NOMO-1 treated with dmso at 0.1 percent for 144 hours (cell line): ENCODE measurements around the gene ADRA1B.

Experiments
- DNase-seq: peaks from one replicate; lab custom pipeline; 2025; ENCODE audit not compliant: unreplicated experiment; lab: John Stamatoyannopoulos, UW

The ADRA1B gene

DNA sequence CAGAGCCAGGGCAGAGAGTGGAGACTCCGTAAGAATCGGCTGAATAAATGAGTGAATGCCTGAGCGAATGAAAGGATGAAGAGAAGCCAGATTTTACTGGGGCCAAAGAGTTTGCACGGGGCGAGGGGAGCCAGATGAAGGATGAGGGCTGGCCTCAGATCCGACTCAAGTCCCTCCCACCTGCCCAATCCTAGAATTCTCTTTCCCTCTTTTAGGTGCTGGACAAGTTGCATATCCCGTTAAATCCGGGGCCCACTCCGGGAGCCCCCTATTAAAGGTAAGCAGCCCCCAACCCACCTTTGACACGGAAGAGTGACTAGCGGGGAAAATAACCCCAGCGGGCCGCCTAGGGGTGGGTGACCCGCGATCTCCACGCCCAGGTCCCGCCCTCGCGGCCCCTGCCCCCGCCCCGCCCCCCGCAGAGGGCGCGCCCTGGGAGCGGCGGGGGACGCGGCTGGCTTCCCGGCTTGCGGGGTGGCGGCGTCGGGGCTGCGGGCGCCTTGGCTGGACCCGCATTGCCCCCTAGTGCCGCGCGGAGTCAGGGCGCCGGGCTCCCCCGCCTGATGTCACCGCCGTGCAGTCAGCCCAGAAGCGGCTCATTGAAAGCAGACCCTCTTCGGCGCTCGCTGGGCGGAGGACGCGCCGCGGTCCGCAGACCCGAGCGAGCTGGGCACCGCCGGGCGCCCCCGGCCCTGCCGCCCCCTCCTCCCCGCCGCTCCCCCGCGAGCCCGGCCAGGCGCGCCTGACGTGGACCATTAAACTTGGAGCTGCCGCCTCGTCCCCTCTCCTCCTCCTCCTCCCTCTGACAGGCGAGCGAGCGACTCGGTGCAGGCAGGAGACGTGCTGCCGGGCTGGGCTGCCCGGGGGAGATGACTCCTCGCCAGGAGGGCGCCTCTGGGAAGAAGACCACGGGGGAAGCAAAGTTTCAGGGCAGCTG lies at the start of gene ADRA1B:
ADRA1B (plus strand) TSS at position 579 of the 937 bp plus-strand sequence. CDS start 424 bp downstream, outside the sequence.
- DNase-seq: peak; percentile 51

DNA sequence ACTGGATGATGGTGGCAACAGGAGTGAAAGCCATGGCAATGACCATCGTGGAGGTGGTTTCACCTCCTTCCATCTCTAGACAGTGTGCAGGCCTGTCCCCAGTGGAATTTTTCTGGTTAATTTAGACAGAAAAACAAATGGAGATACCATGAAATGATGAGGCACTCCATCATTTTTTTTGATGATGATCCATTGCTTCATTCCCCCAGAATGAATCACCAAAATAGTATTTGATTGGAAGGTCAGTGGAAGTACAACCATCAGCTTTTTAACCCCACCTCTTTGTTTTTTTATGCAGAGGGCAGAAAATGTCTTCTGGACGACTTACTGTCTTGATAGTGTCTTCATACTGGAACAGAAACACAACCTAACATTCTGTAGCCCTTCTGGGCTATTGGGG lies 42.6 kb upstream of the ADRA1B start:
- DNase-seq: no peak

DNA sequence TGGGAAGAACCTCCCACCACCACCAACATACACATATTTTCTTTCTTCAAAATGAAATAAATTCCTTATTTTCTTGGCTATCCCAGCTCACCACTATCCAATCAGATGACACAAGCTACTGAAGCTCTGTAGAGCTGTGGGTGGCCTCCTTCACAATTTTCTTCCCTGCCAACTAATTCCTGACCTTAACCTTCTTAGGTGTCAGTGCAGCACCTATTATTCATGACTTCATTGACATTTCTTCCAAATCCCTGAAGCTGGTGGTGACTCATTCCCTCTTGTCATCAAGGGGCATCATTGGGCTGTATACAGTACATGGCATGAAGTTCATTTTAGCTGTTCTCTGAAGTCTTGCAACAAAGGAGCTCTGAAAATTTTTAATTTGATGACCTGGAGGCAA lies 42.0 kb upstream of the ADRA1B start:
- no peak for DNase-seq

DNA sequence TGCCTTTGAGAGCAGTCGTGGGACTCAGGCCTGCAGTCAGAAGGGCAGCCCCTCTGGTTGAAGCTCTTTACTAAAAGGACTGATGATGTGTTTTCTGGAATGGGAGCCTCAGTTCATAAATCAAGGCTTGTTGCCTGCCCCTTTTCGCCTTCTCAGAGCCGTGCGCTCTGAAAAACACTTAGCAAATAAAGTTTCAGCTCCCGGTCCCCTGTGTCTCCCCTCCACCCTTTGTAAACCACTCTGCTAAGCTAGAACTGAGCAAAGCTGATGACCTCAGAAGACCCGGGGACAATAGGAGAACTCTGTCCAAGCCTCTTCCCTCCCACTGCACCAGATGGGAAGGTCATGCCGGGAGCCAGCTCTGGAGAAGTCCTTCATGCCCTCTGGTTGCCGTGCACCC lies 39.3 kb upstream of the ADRA1B start:
- DNase-seq: no peak

DNA sequence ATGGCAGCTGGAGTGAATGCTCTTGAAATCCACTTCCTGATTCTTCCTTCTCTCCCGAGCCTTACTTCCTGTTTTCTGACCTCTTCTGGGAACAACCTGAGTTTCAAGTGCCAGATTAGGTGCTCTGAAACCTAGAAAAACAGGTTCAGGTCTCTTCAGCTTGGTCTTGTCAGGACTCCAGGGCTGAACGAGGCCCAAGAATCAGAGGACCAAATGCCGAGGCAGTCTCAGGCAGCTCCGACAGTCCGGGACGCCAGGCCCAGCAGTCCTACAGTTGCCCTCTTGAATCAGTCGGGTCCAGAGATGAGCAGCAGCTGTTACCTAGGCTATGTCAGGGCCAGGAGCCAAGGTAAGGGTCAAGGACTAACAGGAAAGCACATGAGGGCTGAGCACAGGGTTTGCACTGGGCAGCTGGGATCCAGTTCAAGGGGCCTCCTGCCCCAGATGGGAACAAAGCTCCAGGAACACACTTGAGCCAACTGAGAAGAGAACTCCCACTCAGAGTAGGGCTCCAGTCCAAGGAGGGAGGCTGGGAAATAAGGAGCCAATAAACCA lies 38.3 kb upstream of the ADRA1B start:
- DNase-seq: no peak

DNA sequence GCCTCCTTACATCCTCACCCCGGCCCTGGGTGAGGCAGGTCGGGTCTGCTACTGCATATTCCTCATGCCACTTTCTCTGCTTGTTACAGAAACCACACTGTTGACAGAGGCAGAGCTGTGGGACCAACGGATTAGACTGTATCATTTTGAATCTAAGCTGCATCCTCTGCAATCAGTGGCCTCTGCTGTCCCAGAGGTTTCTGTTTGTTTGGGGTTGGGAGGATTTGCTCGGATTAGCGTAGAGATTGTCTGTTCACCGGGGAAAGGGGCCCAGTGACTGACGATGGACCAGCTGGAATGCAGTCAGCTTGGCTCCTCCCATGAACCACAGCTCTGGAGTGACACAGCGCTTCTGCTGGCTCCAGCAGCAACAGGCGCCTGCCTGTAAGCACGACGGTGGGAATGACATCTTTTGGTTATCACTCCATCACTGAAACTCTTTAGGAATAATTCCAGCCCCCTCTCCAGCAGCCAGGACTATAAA lies 37.3 kb upstream of the ADRA1B start:
- no peak for DNase-seq

DNA sequence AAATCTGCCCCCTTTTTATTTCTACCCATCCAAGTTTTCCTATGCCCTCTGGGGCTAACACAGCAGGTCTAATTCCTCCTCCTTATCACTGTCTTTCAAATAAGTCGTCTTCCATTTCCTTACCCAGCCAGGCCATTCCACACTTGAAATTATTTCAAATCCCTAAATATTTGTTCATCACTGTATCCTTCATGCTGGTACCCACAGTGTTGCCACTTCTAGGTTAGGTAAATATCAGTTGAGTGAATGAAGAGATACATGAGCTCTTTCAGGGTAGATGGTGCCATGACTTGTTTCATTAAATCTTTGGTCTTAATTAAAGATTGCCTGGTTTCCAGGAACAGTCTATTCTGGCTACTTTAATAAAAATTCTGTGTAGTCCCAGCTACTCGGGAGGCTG lies 35.6 kb upstream of the ADRA1B start:
- no peak for DNase-seq

DNA sequence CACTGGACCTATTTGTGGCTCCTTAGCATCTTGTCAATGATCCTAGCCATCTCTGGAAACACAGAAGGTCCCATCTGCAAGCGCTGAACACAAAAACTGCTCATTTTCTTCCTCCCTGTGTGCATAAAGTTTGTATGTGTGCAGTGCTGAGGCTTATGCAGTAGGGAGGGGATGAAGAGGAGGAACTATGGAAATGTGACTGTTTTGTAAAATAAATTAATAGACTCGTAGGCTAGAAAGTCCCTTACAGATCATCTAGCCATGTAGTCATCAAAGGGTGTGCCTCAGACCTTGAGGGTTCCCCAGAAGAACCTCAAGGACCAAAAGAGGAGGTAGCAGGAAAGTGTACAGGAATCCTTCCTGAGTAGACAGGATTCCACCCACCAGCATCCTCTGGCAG lies 34.3 kb upstream of the ADRA1B start:
- no peak for DNase-seq

DNA sequence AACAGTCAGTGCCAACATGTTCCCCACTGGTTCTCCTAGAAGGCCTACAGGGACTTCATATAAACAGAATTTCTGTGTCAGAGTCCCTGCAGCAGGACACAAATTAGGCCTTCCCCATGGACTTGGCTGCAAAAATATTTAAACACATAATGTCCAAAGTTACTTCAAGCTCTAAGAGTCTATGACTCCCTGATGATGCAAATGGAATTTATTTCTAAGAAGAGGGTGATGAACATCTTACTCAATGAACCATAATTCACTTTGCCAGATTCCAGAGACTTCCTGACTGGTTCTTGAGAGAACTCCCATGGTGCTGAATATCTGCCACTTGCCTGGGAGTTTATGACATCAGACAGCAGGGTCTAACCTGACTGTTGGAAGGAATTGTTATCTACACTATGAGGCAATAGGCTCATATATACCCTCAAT lies 32.7 kb upstream of the ADRA1B start:
- DNase-seq: no peak

DNA sequence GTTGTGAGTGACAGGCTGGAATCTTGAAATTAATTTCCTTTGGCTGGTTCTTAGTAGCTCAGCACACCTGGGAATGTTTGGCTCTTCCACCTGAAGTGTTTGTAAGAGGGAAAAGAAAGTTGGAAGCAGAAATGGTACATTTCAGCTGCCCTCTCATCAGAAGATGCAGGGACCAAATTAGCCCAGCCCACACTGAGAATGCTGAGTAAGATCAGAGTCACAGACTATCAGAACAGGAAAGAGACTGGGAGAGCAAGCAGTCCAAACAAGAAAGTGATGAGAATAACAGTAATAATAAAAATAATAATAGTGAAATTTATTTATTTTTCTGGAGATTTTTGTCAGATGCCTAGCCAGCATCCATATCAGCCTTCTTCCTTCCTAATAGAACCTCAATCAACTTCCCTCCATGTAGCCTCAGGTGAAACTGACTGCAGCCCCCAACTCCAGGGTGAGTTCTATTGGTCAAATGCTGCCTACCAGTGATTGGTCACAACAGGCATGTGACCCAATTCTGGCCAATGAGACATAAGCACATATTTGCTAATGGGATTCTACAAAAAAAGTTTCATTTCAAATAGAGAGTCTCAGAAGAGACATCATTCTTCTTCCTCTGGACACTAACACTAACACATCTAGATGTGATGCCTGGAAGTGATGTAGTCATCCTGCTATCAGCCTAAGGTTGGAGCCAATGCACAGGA lies 31.2 kb upstream of the ADRA1B start:
- no peak for DNase-seq

DNA sequence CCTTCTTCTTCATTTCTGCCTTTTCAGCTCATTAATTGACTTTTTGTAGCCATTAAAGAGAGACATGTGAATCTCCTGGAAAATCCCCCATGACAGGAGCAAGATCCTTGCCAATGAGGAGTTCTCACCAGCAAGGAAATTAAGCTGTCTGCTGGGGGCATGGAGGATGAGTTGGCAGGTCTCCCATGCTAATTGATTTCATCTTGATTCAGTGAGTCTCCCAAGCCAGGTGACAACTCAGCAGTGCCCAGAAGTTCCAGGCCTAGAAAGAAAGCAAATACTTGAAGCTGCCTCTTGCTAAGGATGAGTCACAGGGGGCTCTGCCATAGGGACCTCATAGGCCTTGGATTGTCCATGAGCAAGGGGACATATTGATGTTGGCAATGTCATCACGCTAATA lies 30.0 kb upstream of the ADRA1B start:
- DNase-seq: no peak

DNA sequence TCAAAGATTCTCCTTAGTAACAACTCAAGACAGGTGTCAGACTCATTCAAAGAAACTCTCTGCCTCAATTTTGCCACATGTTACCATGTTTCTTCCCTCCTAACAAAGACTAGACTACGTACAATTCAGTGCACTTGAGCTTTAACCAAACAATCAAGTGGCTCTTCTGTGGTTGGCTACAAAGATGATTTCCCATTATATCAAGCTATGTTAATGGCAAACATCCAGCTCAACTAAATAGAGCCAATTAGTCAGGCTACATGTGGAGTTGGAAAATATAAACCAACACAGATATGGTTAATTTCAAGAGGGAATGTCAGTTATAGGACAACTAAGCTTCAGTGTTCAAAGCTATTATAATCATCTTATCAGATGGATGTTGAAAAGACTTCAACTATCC lies 29.2 kb upstream of the ADRA1B start:
- no peak for DNase-seq

DNA sequence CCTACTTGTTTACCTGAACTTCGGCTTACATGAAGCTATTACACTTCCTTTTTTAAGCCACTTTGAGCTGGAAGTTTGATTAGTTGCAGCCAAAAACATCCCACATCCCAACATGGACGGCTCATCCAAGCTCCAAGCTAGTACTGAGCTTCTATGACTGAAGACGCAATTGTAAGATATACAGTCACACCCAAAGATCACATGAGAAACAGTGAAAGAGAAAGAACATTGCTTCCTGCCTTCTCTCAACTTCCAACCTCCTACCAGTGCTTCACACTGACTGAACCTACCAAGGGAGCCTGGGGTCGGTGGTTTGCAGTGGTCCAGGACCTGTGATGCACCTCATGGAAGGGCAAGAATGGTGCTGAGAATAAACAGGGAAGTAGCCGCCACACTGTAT lies 27.4 kb upstream of the ADRA1B start:
- DNase-seq: no peak

DNA sequence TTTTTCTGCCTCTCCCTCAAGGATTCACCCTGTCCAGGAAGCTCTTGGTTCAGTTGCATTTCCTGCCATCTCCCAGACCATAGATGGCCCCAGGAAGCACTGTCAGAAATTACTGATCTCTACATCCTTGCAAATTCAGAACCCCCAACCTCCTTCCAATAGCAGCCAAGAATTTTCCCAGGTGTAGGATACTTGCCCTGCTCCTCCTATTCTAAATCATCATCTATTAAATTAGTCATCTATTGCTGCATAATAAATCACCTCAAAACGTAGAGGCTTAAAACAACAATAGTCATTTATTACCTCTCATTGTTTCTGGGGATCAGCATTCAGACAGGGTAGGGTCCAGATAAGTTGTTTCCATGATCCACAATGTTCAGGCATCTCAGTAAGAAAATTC lies 26.1 kb upstream of the ADRA1B start:
- DNase-seq: no peak

DNA sequence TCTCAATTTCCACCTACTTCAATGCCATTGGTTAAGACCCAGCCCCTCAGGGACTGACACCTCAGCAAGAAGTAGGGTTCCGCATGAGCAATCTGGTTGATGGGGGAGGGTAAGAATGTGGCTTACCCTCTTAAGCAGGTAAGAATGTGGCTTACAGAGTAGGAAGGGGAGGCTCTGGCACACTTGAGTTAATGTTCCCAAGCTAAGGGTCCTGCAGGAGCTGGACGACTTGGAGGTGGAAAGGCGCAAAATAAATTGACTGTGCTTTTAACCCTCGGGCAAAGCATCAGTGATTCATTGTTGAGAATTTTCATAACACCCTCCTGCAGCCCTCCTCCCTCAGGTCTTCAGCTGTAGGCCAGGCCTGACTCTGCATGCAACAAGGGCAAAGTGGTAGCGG lies 24.9 kb upstream of the ADRA1B start:
- no peak for DNase-seq

DNA sequence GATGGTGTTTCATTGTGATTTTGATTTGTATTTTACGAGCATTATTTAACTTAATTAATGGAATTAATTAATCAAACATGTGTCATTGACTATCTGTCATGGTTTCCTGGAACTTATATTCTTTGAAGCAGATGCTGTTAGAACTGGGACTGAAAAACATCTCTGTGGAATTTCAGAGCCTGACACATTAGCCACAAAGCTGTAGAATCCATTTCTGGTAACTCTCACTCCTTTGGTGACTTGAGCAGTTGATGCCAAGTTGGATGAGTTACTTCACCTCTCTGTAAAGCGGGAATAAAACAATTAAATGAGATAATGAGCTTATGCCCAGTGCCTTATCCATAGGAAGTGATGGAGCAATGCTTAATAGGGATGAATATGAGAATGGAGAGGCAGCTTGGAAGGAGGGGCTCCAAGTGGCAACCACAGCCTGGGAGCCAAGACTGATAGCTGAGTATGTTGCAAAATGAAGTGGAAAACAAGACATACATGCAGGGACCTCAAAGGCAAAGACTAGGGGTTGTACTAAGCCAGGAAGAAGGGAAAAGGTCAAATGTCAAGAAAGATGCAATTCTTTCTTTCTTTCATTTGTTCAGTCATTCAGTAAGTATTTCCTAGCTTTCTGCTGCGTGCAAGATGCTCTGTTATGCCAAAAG lies 23.1 kb upstream of the ADRA1B start:
- no peak for DNase-seq

DNA sequence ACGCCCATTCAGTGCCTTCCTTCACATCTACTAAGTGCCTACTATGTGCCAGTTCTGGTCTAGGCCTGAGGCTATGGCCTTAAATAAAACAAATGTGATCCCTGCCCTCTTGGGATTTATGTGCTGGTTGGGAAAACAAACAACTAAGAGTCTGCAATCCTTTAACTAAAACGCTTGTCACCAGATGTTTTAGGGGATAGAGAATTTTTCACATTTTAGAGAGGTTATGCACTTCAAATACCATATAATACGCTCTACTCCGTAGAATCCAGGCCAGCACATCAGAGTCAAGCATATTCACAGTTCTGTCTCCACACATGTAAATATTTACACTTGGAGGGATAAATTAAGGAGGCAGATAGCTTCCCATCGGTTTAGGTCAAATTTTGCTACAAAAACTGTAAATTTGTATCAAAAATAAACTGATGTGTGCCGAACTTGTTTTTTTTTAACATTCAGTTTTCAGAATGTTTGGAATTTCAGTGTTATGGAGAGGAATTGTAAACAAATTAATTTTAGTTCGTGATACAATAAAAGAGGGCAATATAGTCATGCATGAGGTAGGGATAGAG lies 22.0 kb upstream of the ADRA1B start:
- no peak for DNase-seq

DNA sequence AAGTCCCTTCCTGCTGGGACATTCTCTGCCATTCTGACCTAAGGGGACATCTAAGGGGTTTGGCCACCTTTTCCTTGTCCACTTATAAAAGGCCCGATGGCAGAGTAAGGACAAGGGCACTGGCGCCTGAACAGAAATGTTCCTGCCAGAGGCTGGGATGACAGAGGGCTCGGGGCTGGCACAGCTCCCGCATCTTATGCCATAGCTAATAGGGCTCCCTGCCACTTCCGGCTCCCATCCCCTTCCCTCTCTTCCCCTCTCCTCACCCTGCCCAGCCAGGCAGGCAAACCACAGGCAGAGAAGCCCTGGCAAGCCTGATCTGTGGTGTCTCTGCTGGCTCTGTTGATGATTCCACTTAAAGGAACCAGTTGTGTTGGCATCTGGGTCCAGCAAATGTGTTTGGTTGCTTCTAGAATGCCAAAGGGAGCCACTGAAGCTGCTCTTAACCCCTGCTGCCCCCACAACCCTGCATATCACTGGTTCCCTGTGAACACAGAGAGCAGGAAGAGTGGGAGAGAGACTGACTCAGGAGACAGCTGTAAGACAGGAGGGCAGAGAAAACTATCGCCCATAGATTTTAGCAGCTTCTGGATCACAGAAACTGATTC lies 18.4 kb upstream of the ADRA1B start:
- DNase-seq: no peak

DNA sequence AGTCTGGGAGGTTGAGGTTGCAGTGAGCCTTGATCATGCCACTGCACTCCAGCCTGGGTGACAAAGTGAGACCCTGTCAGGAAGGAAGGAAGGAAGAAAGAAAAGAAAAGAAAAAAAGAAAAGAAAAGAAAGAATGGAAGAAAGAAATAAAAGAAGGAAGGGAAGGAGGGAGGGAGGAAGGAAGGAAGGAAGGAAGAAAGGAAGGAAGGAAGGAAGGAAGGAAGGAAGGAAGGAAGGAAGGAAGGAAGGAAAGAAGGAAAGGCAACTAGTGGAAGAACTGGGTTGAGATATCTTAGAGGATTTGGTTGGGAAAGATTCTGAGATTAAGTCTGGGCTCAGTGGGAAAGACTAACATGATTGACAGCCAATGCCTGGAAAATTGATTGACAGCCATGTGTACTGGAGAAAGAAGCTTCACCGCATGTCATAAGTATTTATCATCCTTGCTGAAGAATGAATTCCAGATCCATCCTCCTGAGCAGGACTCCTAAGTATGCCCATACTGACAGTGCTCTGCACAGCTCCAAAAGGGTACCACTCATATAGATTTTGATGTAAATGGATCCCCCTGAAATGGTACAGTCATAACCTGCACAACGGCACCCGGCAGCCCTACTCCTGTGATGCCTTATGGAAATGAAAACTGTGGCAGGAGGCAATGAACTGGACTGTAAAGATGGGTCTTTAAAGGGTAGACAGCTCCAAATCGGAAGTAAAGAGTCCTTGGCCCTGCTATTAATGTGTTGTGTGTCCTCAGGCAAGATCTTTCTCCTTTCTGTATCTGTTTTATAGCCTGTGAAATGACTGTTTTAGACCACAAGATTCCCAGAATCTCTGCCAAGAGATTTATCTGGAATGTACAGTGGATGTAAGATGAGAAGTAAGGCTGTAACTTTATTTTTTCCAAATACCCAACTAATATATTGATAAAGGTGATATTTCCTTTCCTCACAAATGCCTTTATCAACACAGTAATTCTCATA lies 16.9 kb upstream of the ADRA1B start:
- no peak for DNase-seq
